Sigmoid colon (tissue), 7 donors: Measurements from ENCODE around the gene PRKG1. TPM values are rescaled to one million over a fixed set of nuclear protein-coding genes. Genes with fewer than 3 reads are reported as not detected.

Experiments
- DNase-seq: peaks from one replicate; pipeline ENCODE4 v3.0.0-alpha.2; 2019
- H3K27ac ChIP-seq, 4 donors: fragments of 200-600 bp; sonication (generic); one replicate each; pipeline ENCODE4 v1.5.1; 2016 to 2019; ENCODE audit warnings: mild to moderate bottlenecking in 1 of 4
- H3K27me3 ChIP-seq, 3 donors: fragments of 200-600 bp; sonication (generic); one replicate each; pipeline ENCODE4 v1.5.1; 2019; ENCODE audit warnings: mild to moderate bottlenecking in 1 of 3
- H3K36me3 ChIP-seq, 4 donors: fragments of 200-600 bp; sonication (generic); one replicate each; pipeline ENCODE4 v1.5.1; 2016 to 2019
- H3K4me1 ChIP-seq, 4 donors: fragments of 200-600 bp; sonication (generic); one replicate each; pipeline ENCODE4 v1.5.1; 2017 to 2019
- H3K4me3 ChIP-seq, 4 donors: fragments of 200-600 bp; sonication (generic); one replicate each; pipeline ENCODE4 v1.5.1; 2017 to 2019; ENCODE audit warnings: mild to moderate bottlenecking in 2 of 4, moderate library complexity in 1 of 4
- H3K9me3 ChIP-seq, 4 donors: fragments of 200-600 bp in 3 of 4; sonication (generic) in 3 of 4; one replicate each; pipeline versions ENCODE4 v1.5.1 to v1.6.1; 2013 to 2019
- CTCF ChIP-seq, 4 experiments: fragments of 450-650 bp in 3 of 4; fragments of 200-600 bp in 1 of 4; IDR thresholded peaks; one replicate each; pipeline ENCODE4 v1.5.1; 2016 to 2019; ENCODE audit warnings: antibody characterized with exemption in 4 of 4, mild to moderate bottlenecking in 3 of 4, moderate library complexity in 2 of 4
- EP300 ChIP-seq, 4 donors: sonication (generic); formaldehyde crosslinking; IDR thresholded peaks; one replicate each; pipeline ENCODE4 v1.6.1; 2017; ENCODE audit warnings: antibody characterized with exemption in 4 of 4
- POLR2A ChIP-seq, 2 donors: fragments of 450-650 bp; IDR thresholded peaks; one replicate each; pipeline ENCODE4 v1.6.1; 2016; ENCODE audit warnings: antibody characterized with exemption in 2 of 2, mild to moderate bottlenecking in 2 of 2, moderate library complexity in 2 of 2
- POLR2AphosphoS5 ChIP-seq, 4 donors: sonication (generic); formaldehyde crosslinking; IDR thresholded peaks; one replicate each; pipeline ENCODE4 v1.6.1; 2017; ENCODE audit warnings: antibody characterized with exemption in 4 of 4
- WGBS, 2 donors: extraction: QIAGEN DNeasy Blood & Tissue Kit; methylation state at CpG; one replicate each; pipeline ENCODE4 v1.1.7; 2013; 5-methylcytosine and 5-hydroxymethylcytosine counted together
- intact Hi-C: fragments of 100-400 bp; cut with DNase I; formaldehyde crosslinking; loops from one replicate; pipeline ENCODE4 v1.15.1; 2023
- polyA plus RNA-seq, 3 donors: library from polyadenylated mRNA; stranded (reverse); fragments of 200-250 nt; gene quantifications; one replicate each; pipeline ENCODE4 v1.2.3, GENCODE V29; 2013
- total RNA-seq, 4 donors: library from RNA; depleted of rRNA; stranded (reverse); fragments of >200 nt; gene quantifications; one replicate each; pipeline ENCODE4 v1.1.0, GENCODE V29; 2016
- donor health status: healthy with polysubstance abuse.
- donor health status: Bipolar disorder and iron deficiency.
- donor health status: healthy.

Gene PRKG1
- total and polyA plus RNA-seq, 7 donors, result 3.7 to 92.9 (median 60.2) TPM

GRCh38 chr10:52019077-52019555, 944.8 kb downstream of the PRKG1 start:
- H3K27me3 ChIP-seq, result no peaks in the 10 kb centered on the region
- H3K4me3 ChIP-seq, result no peak overlapping the region
- H3K4me1 ChIP-seq, result no peaks in the 10 kb centered on the region
- DNase-seq, result no peak
- H3K27ac ChIP-seq, result no peak overlapping the region
- TF ChIP-seq POLR2A (IDR thresholded peaks at IDR 0.05) (no peak), POLR2AphosphoS5 (IDR thresholded peaks at IDR 0.05) (no peak), CTCF (IDR thresholded peaks at IDR 0.05) (no peak), EP300 (IDR thresholded peaks at IDR 0.05) (no peak)
- WGBS, 2 donors, result 65 to 71% methylated on average over 3 of the region's 3 CpGs
- no peaks in the 10 kb centered on the region for H3K9me3 ChIP-seq
- intact Hi-C loops, result no loop called here
- no peaks in the 10 kb centered on the region for H3K36me3 ChIP-seq

DNA sequence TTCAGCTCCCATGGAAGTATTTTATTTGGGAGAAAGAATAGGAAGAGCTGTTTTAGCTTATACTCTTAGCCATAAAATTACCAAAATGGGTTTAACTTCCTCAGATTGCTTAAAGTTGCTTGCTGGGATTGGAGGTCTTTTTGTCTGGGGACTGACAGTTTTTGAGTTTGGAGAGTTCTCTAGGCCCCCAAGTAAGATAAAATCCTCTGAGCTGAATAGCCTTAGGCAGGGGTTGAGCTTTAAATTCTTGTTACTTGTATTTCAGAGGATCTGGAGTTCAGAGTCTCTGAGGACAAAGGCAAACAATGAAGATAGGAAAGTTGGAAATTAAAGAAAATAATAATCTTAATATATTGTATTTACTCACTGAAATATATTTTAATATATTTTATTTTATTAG, 945.4 kb downstream of the PRKG1 start:
- H3K27ac ChIP-seq, result no peak overlapping the region
- H3K27me3 ChIP-seq, result no peaks in the 10 kb centered on the region
- no peaks in the 10 kb centered on the region for H3K4me1 ChIP-seq
- TF ChIP-seq POLR2AphosphoS5 (IDR thresholded peaks at IDR 0.05), result no peak
- TF ChIP-seq CTCF (IDR thresholded peaks at IDR 0.05), result no peak
- no peak for TF ChIP-seq POLR2A (IDR thresholded peaks at IDR 0.05)
- no peaks in the 10 kb centered on the region for H3K9me3 ChIP-seq
- no peak overlapping the region for H3K4me3 ChIP-seq
- no peaks in the 10 kb centered on the region for H3K36me3 ChIP-seq
- no peak for DNase-seq
- intact Hi-C loops, result no loop called here

DNA sequence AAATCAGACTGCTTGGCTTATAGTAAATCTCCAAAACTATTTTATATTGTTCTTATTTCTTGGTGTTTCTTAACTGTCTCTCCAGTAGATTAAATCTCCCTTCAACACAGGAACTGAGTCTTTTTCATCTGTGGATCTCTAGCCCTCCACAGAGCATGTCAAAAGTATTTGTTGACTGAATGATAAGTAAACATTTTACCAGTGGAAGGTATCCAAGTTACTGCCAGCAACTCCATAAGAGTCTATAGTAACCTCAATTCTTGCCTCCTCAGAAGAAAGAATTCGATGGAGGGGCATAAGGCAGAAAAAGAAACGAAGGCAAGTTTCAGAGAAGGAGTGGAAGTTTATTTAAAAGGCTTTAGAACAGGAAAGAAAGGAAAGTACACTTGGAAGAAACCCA, 945.9 kb downstream of the PRKG1 start:
- Histone ChIP-seq H3K4me1 (no peaks in the 10 kb centered on the region), H3K27me3 (no peaks in the 10 kb centered on the region), H3K9me3 (no peaks in the 10 kb centered on the region), H3K27ac (no peak overlapping the region), H3K36me3 (no peaks in the 10 kb centered on the region), H3K4me3 (no peak overlapping the region)
- TF ChIP-seq POLR2A (IDR thresholded peaks at IDR 0.05), result no peak
- WGBS, 2 donors, result 67 to 69% methylated on average over 2 of the region's 2 CpGs
- DNase-seq, result no peak
- intact Hi-C loops, result no loop called here

- intact Hi-C loops, result no loop called here
- DNase-seq, result no peak
- Histone ChIP-seq H3K4me1 (no peaks in the 10 kb centered on the region), H3K9me3 (no peaks in the 10 kb centered on the region), H3K36me3 (no peaks in the 10 kb centered on the region), H3K27me3 (no peaks in the 10 kb centered on the region), H3K4me3 (no peak overlapping the region), H3K27ac (no peak overlapping the region)
- WGBS, 2 donors, result 33 to 53% methylated on average over 2 of the region's 2 CpGs
- TF ChIP-seq EP300 (IDR thresholded peaks at IDR 0.05) (no peak), POLR2A (IDR thresholded peaks at IDR 0.05) (no peak), CTCF (IDR thresholded peaks at IDR 0.05) (no peak), POLR2AphosphoS5 (IDR thresholded peaks at IDR 0.05) (no peak)
Measured at GRCh38 chr10:52020702-52021101, 946.4 kb downstream of the PRKG1 start.

DNA sequence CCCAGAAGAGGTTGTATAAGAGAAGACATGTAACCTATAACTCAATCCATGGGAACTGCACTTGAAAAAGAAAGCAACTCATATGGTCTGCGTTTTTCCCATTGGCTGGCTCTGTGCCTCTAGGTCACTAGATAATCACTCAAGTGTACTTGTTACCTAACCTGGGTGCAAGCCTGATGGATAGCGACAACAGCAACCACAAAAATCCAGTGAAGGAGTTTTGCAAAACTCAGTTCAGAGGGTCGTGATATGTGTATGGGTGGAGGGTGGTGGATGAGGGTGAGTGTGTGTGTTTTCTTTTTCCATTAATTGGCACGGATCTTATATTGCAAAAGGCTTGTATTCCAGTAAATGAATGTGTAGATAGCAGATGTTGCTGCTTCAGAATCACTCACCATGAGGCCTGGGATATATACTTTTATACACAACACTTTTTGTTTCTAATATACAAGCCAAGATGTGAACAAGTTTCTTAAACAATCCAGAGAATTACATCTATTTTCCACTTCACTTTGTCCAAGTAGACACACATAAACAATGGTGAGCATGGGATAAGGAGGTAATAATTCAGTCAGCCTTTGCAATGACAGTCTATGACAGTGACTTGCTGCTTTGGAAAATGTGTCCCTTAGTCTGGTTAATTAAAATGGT, 952.9 kb downstream of the PRKG1 start:
- Histone ChIP-seq H3K36me3 (no peaks in the 10 kb centered on the region), H3K4me1 (peaks cover 0 to 9% (median 4%) of the 10 kb centered on the region in 4 donors), H3K27ac (no peak overlapping the region), H3K27me3 (no peaks in the 10 kb centered on the region), H3K4me3 (no peak overlapping the region), H3K9me3 (no peaks in the 10 kb centered on the region)
- intact Hi-C loops, result no loop called here
- 81 to 88% methylated on average over 4 of the region's 4 CpGs for WGBS, 2 donors
- TF ChIP-seq POLR2A (IDR thresholded peaks at IDR 0.05) (no peak), EP300 (IDR thresholded peaks at IDR 0.05) (no peak), CTCF (IDR thresholded peaks at IDR 0.05) (no peak), POLR2AphosphoS5 (IDR thresholded peaks at IDR 0.05) (no peak)
- DNase-seq, result no peak
